Measurements from ENCODE around the gene TFAP2B.

TFAP2B gene

DNA sequence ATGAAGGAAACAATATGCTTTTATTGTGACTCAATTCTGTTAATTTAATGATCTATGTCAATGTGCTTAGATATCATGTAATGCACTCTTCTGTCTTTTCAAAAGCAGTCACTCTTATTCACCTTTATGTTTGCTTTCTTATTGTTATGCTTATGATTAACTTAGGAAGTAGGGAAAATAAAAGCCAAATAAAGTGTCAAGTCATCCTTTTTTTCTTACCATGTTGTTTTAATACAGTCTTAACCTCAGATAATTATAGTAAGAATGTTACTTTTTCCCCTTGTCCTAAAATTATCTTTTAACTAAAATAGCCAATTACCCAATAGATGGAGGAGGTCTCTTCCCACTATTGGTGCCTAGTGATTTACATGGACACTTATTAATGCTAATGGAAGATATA lies 72.6 kb downstream of the TFAP2B start:
- TF ChIP-seq, protein P1, sequence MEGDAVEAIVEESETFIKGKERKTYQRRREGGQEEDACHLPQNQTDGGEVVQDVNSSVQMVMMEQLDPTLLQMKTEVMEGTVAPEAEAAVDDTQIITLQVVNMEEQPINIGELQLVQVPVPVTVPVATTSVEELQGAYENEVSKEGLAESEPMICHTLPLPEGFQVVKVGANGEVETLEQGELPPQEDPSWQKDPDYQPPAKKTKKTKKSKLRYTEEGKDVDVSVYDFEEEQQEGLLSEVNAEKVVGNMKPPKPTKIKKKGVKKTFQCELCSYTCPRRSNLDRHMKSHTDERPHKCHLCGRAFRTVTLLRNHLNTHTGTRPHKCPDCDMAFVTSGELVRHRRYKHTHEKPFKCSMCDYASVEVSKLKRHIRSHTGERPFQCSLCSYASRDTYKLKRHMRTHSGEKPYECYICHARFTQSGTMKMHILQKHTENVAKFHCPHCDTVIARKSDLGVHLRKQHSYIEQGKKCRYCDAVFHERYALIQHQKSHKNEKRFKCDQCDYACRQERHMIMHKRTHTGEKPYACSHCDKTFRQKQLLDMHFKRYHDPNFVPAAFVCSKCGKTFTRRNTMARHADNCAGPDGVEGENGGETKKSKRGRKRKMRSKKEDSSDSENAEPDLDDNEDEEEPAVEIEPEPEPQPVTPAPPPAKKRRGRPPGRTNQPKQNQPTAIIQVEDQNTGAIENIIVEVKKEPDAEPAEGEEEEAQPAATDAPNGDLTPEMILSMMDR (IDR thresholded peaks at IDR 0.05; ENCODE audit: control insufficient read depth, insufficient read depth, low read depth, low read length, missing control alignments): no peak
- DNase-seq (ENCODE audit: low read depth): no peak
- no peak overlapping the region for H3K4me3 ChIP-seq (ENCODE audit: control insufficient read depth, low read depth, low read length)

Data from AG09309 (cell line).